ENCODE data around the gene TEX13D.

- TF ChIP-seq, protein P1, sequence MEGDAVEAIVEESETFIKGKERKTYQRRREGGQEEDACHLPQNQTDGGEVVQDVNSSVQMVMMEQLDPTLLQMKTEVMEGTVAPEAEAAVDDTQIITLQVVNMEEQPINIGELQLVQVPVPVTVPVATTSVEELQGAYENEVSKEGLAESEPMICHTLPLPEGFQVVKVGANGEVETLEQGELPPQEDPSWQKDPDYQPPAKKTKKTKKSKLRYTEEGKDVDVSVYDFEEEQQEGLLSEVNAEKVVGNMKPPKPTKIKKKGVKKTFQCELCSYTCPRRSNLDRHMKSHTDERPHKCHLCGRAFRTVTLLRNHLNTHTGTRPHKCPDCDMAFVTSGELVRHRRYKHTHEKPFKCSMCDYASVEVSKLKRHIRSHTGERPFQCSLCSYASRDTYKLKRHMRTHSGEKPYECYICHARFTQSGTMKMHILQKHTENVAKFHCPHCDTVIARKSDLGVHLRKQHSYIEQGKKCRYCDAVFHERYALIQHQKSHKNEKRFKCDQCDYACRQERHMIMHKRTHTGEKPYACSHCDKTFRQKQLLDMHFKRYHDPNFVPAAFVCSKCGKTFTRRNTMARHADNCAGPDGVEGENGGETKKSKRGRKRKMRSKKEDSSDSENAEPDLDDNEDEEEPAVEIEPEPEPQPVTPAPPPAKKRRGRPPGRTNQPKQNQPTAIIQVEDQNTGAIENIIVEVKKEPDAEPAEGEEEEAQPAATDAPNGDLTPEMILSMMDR (IDR thresholded peaks at IDR 0.05 in 2 of 3, conservative IDR thresholded peaks at IDR 0.05 in 1 of 3; ENCODE audit: borderline replicate concordance in 1 of 3, insufficient read depth in 1 of 3, low read depth in 2 of 3, low read length in 2 of 3) = no peak
- TF ChIP-seq SP1 (IDR thresholded peaks at IDR 0.05; ENCODE audit: low read depth) = no peak
- no peak for TF ChIP-seq POLR2A (IDR thresholded peaks at IDR 0.05; ENCODE audit: borderline replicate concordance, extremely low read depth, insufficient read depth, insufficient read length)
- TF ChIP-seq POLR2AphosphoS5 (IDR thresholded peaks at IDR 0.05; ENCODE audit: low read depth, low read length) = no peak
- TF ChIP-seq REST (IDR thresholded peaks at IDR 0.05; ENCODE audit: low read depth) = no peak
- no peak for TF ChIP-seq EZH2 (IDR thresholded peaks at IDR 0.05)
- TF ChIP-seq ZNF274 (IDR thresholded peaks at IDR 0.05; ENCODE audit: low read depth, low read length) = no peak
- TF ChIP-seq, protein P2, sequence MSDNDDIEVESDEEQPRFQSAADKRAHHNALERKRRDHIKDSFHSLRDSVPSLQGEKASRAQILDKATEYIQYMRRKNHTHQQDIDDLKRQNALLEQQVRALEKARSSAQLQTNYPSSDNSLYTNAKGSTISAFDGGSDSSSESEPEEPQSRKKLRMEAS (IDR thresholded peaks at IDR 0.05) = no peak
- no peak for TF ChIP-seq JUND (IDR thresholded peaks at IDR 0.05)
- no peak for TF ChIP-seq CEBPB (IDR thresholded peaks at IDR 0.05; ENCODE audit: low read depth)
- TF ChIP-seq SIN3A (IDR thresholded peaks at IDR 0.05; ENCODE audit: low read depth) = no peak
- no peak for TF ChIP-seq YY1 (IDR thresholded peaks at IDR 0.05; ENCODE audit: extremely low read depth, insufficient replicate concordance, low read depth, low read length)
- no peak for TF ChIP-seq EZH2phosphoT487 (IDR thresholded peaks at IDR 0.05; ENCODE audit: borderline replicate concordance)
- TF ChIP-seq CBX3 (IDR thresholded peaks at IDR 0.05; ENCODE audit: low read depth) = no peak
These were observed 22.2 kb downstream of the TEX13D start for GRCh38 chrX:124354648-124355047.
